Measurements from ENCODE around the gene COA7.
"Not testable (repeated sequence)": the region's sequence is repeated elsewhere in the genome, so short reads cannot be mapped to it uniquely, and the experiment has no call there.

COA7 gene

DNA sequence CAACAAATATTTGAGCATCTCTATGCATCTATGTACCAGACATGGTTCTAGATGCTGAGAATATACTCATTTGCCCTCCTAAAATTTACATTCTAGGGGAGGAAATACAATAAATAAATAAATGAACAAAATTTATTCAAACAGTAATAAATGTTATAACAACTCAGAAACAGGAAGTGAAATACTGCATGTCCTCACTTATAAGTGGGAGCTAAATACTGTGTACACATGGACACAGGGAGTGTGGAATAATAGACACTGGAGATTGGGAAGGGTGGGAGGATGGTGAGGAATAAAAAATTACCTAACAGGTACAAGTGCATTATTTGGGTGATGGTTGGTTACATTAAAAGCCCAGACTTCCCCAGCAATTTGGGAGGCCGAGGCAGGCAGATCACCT is 4.3 kb downstream of the COA7 start:
- Mint-ChIP-seq H3K27ac (ENCODE audit: low read depth) (no peak overlapping the region), H3K27me3 (no peaks in the 10 kb centered on the region), H3K36me3 (ENCODE audit: insufficient read depth) (peaks cover 14% of the 10 kb centered on the region), H3K4me3 (no peak overlapping the region), H3K4me1 (peaks cover 18% of the 10 kb centered on the region), H3K9me3 (no peaks in the 10 kb centered on the region)
- ATAC-seq (replicated peaks; ENCODE audit: extremely low read depth, poor library complexity, severe bottlenecking) (no peak), DNase-seq (ENCODE audit: low spot score in 2 of 2) (no peak)

DNA sequence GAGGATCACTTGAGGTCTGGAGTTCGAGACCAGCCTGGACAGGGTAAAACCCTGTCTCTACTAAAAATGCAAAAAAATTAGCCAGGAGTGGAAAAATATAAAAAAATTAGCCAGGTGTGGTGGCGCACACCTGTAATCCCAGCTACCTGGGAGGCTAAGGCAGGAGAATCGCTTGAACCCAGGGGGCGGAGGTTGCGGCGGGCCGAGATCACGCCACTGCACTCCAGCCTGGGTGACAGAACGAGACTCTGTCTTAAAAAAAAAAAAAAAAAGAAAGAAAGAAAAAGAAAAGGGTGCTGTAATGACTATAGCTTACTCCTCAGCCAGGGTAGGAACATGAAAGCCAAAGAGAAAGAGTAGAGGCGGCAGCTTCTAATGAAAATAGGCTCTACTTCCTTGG is 4.8 kb downstream of the COA7 start:
- not testable (repeated sequence) for ATAC-seq (replicated peaks; ENCODE audit: extremely low read depth, poor library complexity, severe bottlenecking); H3K9me3 Mint-ChIP-seq; H3K27ac Mint-ChIP-seq (ENCODE audit: low read depth); H3K27me3 Mint-ChIP-seq; DNase-seq (ENCODE audit: low spot score in 2 of 2); H3K4me3 Mint-ChIP-seq
- H3K36me3 Mint-ChIP-seq (ENCODE audit: insufficient read depth) = peaks cover 14% of the 10 kb centered on the region
- H3K4me1 Mint-ChIP-seq = peaks cover 13% of the 10 kb centered on the region

DNA sequence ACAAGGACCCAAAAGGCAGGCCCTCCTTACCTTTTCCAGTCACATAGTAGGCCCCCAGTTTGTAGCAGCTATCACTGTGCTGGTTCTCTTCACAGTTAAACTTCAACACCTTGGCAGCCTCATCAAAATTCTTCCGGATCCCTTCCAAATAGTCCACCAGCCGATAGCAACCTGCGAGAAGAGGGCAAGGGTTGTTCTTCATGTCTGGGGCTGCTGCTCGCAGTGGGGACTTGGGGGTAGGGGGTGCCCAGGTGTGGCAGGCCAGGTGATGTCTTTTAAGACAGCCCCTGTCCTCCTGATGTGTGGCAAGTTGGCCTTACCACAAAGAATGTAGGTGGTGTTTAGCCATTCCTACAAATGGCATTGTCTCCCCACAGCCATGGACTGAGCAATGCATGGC is 5.5 kb downstream of the COA7 start:
- Mint-ChIP-seq H3K4me1 (peaks cover 7% of the 10 kb centered on the region), H3K9me3 (no peaks in the 10 kb centered on the region), H3K36me3 (ENCODE audit: insufficient read depth) (peaks cover 14% of the 10 kb centered on the region), H3K4me3 (no peak overlapping the region), H3K27me3 (no peaks in the 10 kb centered on the region), H3K27ac (ENCODE audit: low read depth) (no peak overlapping the region)
- DNase-seq (ENCODE audit: low spot score in 2 of 2) = no peak
- ATAC-seq (replicated peaks; ENCODE audit: extremely low read depth, poor library complexity, severe bottlenecking) = no peak

DNA sequence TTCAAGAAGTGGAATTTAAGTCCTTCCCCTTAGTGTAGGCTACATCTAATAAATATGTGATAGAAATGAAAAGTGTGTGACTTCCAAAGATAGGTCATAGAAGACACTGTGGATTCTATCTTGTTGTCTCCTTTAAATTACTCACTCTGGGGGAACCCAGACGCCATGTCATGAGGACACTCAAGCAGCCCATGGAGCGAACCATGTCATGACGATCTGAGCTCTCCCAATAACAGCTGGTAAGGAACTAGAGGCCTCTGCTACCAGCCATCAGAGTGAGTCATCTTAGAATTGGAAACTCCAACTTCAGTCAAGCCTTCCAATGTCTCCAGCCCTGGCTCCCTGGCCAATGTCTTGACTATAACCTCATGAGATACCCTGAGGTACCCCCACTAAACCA is 6.3 kb downstream of the COA7 start:
- H3K27ac Mint-ChIP-seq (ENCODE audit: low read depth) = no peak overlapping the region
- no peaks in the 10 kb centered on the region for H3K4me1 Mint-ChIP-seq
- no peak for DNase-seq (ENCODE audit: low spot score in 2 of 2)
- no peaks in the 10 kb centered on the region for H3K9me3 Mint-ChIP-seq
- peaks cover 16% of the 10 kb centered on the region for H3K36me3 Mint-ChIP-seq (ENCODE audit: insufficient read depth)
- no peaks in the 10 kb centered on the region for H3K27me3 Mint-ChIP-seq
- H3K4me3 Mint-ChIP-seq = no peak overlapping the region
- no peak for ATAC-seq (replicated peaks; ENCODE audit: extremely low read depth, poor library complexity, severe bottlenecking)

DNA sequence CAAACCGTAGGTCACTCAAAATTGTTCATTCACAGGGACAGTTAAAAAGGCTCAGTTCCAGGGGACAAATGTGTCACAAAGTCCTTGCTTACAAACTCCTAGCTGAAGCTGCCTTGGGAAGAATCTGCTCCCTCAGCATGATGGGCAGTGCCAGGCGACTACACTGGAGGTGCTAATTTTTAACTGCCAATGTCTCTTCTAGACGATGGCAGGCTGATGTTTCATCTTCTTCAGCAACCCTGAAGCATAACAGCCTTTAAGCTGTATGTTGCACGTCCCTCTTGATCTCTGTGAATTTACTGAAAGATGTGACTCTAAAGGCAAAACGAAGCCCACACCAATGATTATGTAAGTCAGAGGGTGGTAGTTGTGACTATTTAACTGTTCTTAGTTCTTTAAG is 11.3 kb downstream of the COA7 start:
- peaks cover 15% of the 10 kb centered on the region for H3K36me3 Mint-ChIP-seq (ENCODE audit: insufficient read depth)
- no peak overlapping the region for H3K4me3 Mint-ChIP-seq
- no peak for ATAC-seq (replicated peaks; ENCODE audit: extremely low read depth, poor library complexity, severe bottlenecking)

DNA sequence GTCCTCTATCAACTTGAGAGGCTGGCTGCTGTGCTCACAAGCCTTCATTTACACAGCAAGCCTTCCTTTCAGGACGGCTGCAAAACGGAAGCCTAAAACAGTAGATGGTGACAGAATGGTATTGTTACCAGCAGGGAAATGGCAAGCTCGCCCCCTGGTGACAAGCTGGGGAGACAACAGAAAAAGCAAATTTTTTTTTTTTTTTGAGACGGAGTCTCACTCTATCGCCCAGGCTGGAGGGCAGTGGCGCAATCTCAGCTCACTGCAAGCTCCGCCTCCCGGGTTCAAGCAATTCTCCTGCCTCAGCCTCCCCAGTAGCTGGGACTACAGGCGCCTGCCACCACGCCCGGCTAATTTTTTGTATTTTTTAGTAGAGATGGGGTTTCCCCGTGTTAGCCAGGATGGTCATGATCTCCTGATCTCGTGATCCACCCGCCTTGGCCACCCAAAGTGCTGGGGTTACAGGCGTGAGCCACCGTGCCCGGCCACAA is 11.8 kb downstream of the COA7 start:
- not testable (repeated sequence) for H3K9me3 Mint-ChIP-seq, H3K4me1 Mint-ChIP-seq, H3K27me3 Mint-ChIP-seq, H3K4me3 Mint-ChIP-seq
- Mint-ChIP-seq H3K36me3 (ENCODE audit: insufficient read depth) (peaks cover 12% of the 10 kb centered on the region), H3K27ac (ENCODE audit: low read depth) (peak overlapping the region; percentile 15)
- ATAC-seq (replicated peaks; ENCODE audit: extremely low read depth, poor library complexity, severe bottlenecking) (peak; percentile 94), DNase-seq (ENCODE audit: low spot score in 2 of 2) (peak; percentile 66 to 68)

More for the DNA sequence above, 11.3 kb downstream of the COA7 start:
- no peak overlapping the region for H3K27ac Mint-ChIP-seq (ENCODE audit: low read depth)
- H3K4me1 Mint-ChIP-seq = peaks cover 6% of the 10 kb centered on the region
- H3K9me3 Mint-ChIP-seq = no peaks in the 10 kb centered on the region
- DNase-seq (ENCODE audit: low spot score in 2 of 2) = no peak
- no peaks in the 10 kb centered on the region for H3K27me3 Mint-ChIP-seq

DNA sequence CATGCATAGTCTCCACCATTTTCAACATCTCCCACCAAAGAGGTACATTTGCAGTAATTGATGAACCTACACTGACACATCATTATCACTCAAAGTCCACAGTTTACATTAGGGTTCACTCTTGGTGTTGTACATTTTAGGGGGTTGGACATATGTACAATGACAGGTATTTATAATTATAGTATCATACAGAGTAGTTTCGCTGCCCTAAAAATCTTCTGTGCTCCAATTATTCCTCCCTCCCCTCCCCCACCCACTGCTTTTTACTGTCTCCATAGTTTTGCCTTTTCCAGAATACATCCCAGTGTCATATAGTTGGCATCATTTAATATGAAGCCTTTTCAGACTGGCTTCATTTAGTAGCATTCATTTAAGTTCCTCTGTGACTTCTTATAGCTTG is 13.6 kb downstream of the COA7 start:
- Mint-ChIP-seq H3K9me3 (no peaks in the 10 kb centered on the region), H3K4me1 (peaks cover 6% of the 10 kb centered on the region), H3K27ac (ENCODE audit: low read depth) (no peak overlapping the region), H3K36me3 (ENCODE audit: insufficient read depth) (peaks cover 9% of the 10 kb centered on the region), H3K27me3 (no peaks in the 10 kb centered on the region), H3K4me3 (no peak overlapping the region)
- DNase-seq (ENCODE audit: low spot score in 2 of 2) (no peak), ATAC-seq (replicated peaks; ENCODE audit: extremely low read depth, poor library complexity, severe bottlenecking) (no peak)

DNA sequence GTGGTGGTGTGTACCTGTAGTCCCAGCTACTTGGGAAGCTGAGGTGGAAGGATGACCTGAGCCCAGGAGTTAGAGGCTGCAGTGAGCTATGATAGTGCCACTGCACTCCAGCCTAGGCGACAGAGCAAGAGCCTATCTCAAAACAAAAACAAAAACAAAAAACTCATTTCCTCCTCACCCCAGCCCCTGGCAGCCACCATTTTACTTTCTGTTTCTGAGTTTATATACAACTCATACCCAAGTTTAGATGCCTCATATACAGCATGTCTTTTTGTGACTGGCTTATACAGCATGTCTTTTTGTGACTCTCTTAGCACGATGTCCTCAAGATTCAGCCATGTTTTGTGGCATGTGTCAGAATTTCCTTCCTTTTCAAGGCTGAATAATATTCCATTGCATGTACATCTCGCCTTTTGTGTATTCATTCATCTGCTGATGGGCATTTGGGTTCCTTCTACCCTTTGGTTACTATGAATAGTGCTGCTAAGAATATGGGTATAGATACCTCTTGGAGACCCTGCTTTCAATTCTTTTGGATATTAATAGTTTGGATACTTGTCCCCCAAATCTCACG is 14.7 kb downstream of the COA7 start:
- peaks cover 6% of the 10 kb centered on the region for H3K4me1 Mint-ChIP-seq
- no peak for ATAC-seq (replicated peaks; ENCODE audit: extremely low read depth, poor library complexity, severe bottlenecking)

DNA sequence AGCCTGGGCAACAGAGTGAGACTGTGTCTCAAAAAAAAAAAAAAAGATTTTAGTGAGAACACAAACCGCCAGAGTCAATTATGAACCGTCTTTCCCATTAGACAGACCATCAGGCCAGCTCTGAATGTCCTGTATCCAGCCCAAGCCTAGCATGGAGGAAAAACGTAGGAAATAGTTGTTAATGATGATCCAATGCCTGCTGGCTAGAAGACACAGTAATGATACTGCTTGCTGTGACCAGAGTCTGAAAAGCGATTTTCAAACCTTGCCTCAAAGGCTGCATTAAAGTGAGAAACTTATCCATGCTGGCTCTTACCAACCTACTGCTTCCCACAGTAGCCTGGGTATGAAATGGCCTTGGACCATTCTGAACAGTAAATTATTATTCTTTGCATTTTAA is 17.0 kb downstream of the COA7 start:
- Mint-ChIP-seq H3K36me3 (ENCODE audit: insufficient read depth) (peaks cover 4% of the 10 kb centered on the region), H3K9me3 (no peaks in the 10 kb centered on the region), H3K4me3 (no peak overlapping the region), H3K27ac (ENCODE audit: low read depth) (no peak overlapping the region), H3K27me3 (no peaks in the 10 kb centered on the region), H3K4me1 (peaks cover 3% of the 10 kb centered on the region)
- no peak for ATAC-seq (replicated peaks; ENCODE audit: extremely low read depth, poor library complexity, severe bottlenecking)
- no peak for DNase-seq (ENCODE audit: low spot score in 2 of 2)

More for the DNA sequence above, 14.7 kb downstream of the COA7 start:
- H3K9me3 Mint-ChIP-seq = no peaks in the 10 kb centered on the region
- no peaks in the 10 kb centered on the region for H3K27me3 Mint-ChIP-seq
- peaks cover 6% of the 10 kb centered on the region for H3K36me3 Mint-ChIP-seq (ENCODE audit: insufficient read depth)
- no peak overlapping the region for H3K27ac Mint-ChIP-seq (ENCODE audit: low read depth)
- no peak for DNase-seq (ENCODE audit: low spot score in 2 of 2)
- H3K4me3 Mint-ChIP-seq = no peak overlapping the region

DNA sequence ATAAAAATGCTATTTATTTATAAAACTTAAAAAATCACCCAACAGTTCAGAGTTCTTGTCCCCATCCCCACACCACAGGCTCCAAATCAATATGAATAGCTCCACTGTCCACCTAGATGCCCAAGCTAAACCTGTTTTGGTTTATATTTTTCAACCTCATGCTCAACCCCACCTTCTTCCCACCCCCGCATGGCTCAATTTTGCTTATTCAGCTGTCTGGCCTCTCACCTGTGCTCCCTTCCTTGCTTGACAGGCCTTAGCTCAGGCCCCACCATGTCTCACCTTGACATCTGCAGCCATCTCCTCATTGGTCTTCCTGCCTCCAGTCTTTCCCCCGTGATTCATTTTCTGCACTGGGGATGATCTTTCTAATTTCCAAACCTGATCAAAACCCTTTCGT is 17.8 kb downstream of the COA7 start:
- no peaks in the 10 kb centered on the region for H3K4me1 Mint-ChIP-seq
- H3K9me3 Mint-ChIP-seq = no peaks in the 10 kb centered on the region
- DNase-seq (ENCODE audit: low spot score in 2 of 2) (no peak), ATAC-seq (replicated peaks; ENCODE audit: extremely low read depth, poor library complexity, severe bottlenecking) (no peak)
- peak overlapping the region; percentile 9 for H3K27ac Mint-ChIP-seq (ENCODE audit: low read depth)
- H3K4me3 Mint-ChIP-seq = no peak overlapping the region
- peaks cover 6% of the 10 kb centered on the region for H3K36me3 Mint-ChIP-seq (ENCODE audit: insufficient read depth)
- H3K27me3 Mint-ChIP-seq = no peaks in the 10 kb centered on the region

DNA sequence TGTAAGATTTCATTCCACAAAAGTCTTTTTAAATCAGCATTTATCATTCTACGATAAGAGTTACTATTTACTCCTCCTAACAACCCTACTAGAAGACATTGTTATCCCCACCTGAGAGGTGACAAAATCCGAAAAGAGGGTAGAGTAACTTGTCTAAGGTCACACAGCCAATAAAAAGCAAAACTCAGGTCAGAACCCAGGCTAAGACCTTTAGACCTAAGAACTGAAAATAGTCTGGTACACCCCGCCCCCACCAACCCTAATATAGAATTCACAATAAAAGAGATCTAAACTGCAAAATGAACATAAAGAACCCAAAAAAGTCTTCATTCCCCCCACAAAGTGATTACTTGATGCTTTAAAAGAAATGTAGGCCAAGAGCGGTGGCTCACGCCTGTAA is 18.6 kb downstream of the COA7 start:
- Mint-ChIP-seq H3K36me3 (ENCODE audit: insufficient read depth) (peaks cover 8% of the 10 kb centered on the region), H3K27ac (ENCODE audit: low read depth) (no peak overlapping the region), H3K27me3 (no peaks in the 10 kb centered on the region), H3K4me1 (peaks cover 8% of the 10 kb centered on the region), H3K9me3 (no peaks in the 10 kb centered on the region), H3K4me3 (no peak overlapping the region)
- DNase-seq (ENCODE audit: low spot score in 2 of 2) (no peak), ATAC-seq (replicated peaks; ENCODE audit: extremely low read depth, poor library complexity, severe bottlenecking) (no peak)

DNA sequence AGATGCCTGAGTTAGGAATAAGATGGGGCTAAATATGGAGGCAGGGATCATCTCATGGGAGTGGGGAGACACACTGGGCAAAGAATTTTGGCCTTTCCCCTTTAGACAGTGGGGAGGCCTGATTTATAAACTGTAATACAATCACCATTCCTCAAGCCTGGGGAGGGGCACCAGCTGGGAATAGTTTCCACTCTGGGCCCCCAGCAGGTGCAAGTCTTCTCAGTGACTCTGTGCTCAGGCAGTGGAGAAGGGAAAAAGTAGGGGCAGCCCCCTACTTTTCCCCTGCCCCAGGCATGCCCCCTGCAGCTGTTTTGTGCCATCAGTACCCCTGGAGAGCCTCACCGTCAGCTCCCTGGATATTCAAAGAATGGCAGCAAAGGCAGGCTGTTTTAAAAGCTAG is 19.1 kb downstream of the COA7 start:
- ATAC-seq (replicated peaks; ENCODE audit: extremely low read depth, poor library complexity, severe bottlenecking) (no peak), DNase-seq (ENCODE audit: low spot score in 2 of 2) (no peak)
- Mint-ChIP-seq H3K4me3 (no peak overlapping the region), H3K9me3 (no peaks in the 10 kb centered on the region), H3K36me3 (ENCODE audit: insufficient read depth) (peaks cover 8% of the 10 kb centered on the region), H3K4me1 (peaks cover 10% of the 10 kb centered on the region), H3K27me3 (no peaks in the 10 kb centered on the region), H3K27ac (ENCODE audit: low read depth) (no peak overlapping the region)

DNA sequence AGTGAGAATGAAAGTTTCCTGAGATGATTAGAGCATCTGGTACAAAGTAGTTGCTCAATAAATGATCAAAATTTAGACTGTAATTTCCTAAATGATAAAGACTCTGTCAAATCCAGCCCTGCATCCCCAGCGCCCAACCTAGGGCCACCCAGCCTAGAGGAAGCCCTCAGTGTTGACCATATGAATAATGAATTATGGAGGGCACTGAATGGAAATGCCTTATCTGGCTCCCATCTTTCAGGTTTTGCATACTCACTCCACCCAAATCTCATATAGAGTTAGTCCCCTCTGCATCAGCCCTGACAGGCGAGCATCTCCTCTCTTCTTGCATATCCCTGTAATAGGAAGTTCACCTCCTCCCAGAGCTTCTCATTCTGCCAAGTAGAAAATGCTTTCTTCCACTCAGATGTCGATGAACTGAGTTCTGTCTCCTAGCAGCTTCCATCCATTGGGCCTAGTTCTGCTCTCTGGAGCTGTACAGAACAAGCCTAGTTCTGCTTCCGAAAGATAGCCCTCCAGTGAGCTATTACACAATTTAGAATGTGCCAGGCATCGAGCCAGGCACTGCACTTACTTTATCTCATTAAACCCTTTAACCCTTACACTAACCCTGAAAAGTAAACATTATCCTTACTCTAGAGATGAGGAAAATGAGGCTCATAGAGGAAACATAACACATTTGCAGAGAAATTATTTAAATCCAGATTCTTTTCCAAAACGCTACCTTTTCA is 20.9 kb downstream of the COA7 start:
- Mint-ChIP-seq H3K27ac (ENCODE audit: low read depth) (no peak overlapping the region), H3K36me3 (ENCODE audit: insufficient read depth) (peaks cover 6% of the 10 kb centered on the region), H3K27me3 (no peaks in the 10 kb centered on the region), H3K4me1 (peaks cover 10% of the 10 kb centered on the region), H3K9me3 (no peaks in the 10 kb centered on the region), H3K4me3 (no peak overlapping the region)
- DNase-seq (ENCODE audit: low spot score in 2 of 2) (no peak), ATAC-seq (replicated peaks; ENCODE audit: extremely low read depth, poor library complexity, severe bottlenecking) (no peak)
